Thyroid gland (tissue), 4 donors: ENCODE data around the gene FLII. TPM values are rescaled to one million over a fixed set of nuclear protein-coding genes. Genes with fewer than 3 reads are reported as not detected.

ENCODE experiments used
- DNase-seq, 2 donors: peaks; one replicate each; pipeline ENCODE4 v3.0.0-alpha.2; 2019
- H3K27ac ChIP-seq, 3 donors: fragments of 200-600 bp; sonication (generic); 1 replicate in 2 of 3; 2 replicates in 1 of 3; pipeline ENCODE4 v1.5.1; 2016 to 2019; ENCODE audit warnings: mild to moderate bottlenecking in 1 of 3, moderate library complexity in 1 of 3
- H3K27me3 ChIP-seq: fragments of 200-600 bp; sonication (generic); one replicate; pipeline ENCODE4 v1.5.1; 2019
- H3K36me3 ChIP-seq, 2 donors: fragments of 200-600 bp; sonication (generic); one replicate each; pipeline ENCODE4 v1.5.1; 2016 to 2019
- H3K4me1 ChIP-seq, 2 donors: fragments of 200-600 bp; sonication (generic); one replicate each; pipeline ENCODE4 v1.5.1; 2017 to 2019
- H3K4me3 ChIP-seq, 3 donors: fragments of 200-600 bp; sonication (generic); replicated peaks in 1 of 3; 1 replicate in 2 of 3; 2 replicates in 1 of 3; pipeline ENCODE4 v1.5.1; 2016; ENCODE audit warnings: mild to moderate bottlenecking in 1 of 3
- H3K9me3 ChIP-seq: fragments of 200-600 bp; sonication (generic); one replicate; pipeline ENCODE4 v1.5.1; 2017
- CTCF ChIP-seq, 6 experiments: fragments of 200-600 bp in 3 of 6; fragments of 450-650 bp in 3 of 6; sonication (generic) in 3 of 6; IDR thresholded peaks; one replicate each; pipeline ENCODE4 v1.5.1; 2016 to 2019; ENCODE audit warnings: antibody characterized with exemption in 6 of 6, mild to moderate bottlenecking in 2 of 6, inconsistent platforms in 1 of 6, moderate library complexity in 1 of 6
- POLR2A ChIP-seq, 2 donors: fragments of 450-650 bp; IDR thresholded peaks; one replicate each; pipeline ENCODE4 v1.6.1; 2017; ENCODE audit warnings: antibody characterized with exemption in 2 of 2, mild to moderate bottlenecking in 2 of 2, moderate library complexity in 1 of 2
- WGBS, 2 donors: methylation state at CpG; one replicate each; pipeline ENCODE4 v1.1.5; 2017; 5-methylcytosine and 5-hydroxymethylcytosine counted together
- intact Hi-C: fragments of 100-400 bp; cut with DNase I; formaldehyde crosslinking; loops from one replicate; pipeline ENCODE4 v1.15.1; 2023
- total RNA-seq, 4 donors: library from RNA; depleted of rRNA; stranded (reverse); fragments of >200 nt; gene quantifications; one replicate each; pipeline ENCODE4 v1.2.3, GENCODE V29; 2016

Gene FLII
- total RNA-seq, 4 donors from 2014 or later: 231 to 259 (median 241) TPM

DNA sequence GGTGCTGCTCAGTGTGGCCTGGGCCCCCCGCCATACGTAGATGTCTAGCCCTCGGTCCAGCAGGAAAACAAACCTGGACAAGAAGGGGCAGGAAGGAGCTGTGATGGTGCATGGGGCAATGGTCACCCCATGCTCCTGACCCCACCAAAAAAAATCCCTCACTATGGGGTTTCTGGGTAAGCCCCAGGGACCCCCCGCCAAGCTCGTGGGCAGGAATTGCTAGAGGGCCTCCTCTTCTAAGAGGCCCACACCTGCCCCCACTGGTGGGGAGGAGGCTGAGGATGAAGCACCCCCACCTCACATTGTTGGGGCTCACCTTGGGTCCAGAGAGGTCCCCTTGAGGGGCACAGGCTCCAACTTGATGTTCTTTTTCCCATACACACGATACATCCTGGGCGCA lies 9.7 kb downstream of the FLII start:
- DNase-seq: no peak
- no peak overlapping the region for H3K27ac ChIP-seq
- intact Hi-C loops: no loop called here
- 86 to 95% methylated on average over 7 of the region's 7 CpGs for WGBS, 2 donors
- no peaks in the 10 kb centered on the region for H3K9me3 ChIP-seq
- H3K27me3 ChIP-seq: no peaks in the 10 kb centered on the region
- H3K4me1 ChIP-seq: no peaks in the 10 kb centered on the region
- H3K4me3 ChIP-seq: no peak overlapping the region
- H3K36me3 ChIP-seq: peaks cover 79 to 80% of the 10 kb centered on the region in 2 donors
- TF ChIP-seq CTCF (IDR thresholded peaks at IDR 0.05) (no peak), POLR2A (IDR thresholded peaks at IDR 0.05) (no peak)

GRCh38 chr17:18248300-18248731 lies 10.2 kb downstream of the FLII start:
- Histone ChIP-seq H3K4me3 (no peak overlapping the region), H3K27me3 (no peaks in the 10 kb centered on the region), H3K4me1 (no peaks in the 10 kb centered on the region), H3K27ac (no peak overlapping the region), H3K9me3 (no peaks in the 10 kb centered on the region), H3K36me3 (peaks cover 76 to 78% of the 10 kb centered on the region in 2 donors)
- peak in 4 of 6 experiments; percentile 37 to 64 (median 62) for TF ChIP-seq CTCF (IDR thresholded peaks at IDR 0.05)
- no peak for TF ChIP-seq POLR2A (IDR thresholded peaks at IDR 0.05)
- WGBS, 2 donors: 53 to 61% methylated on average over 8 to 9 of the region's 9 CpGs
- intact Hi-C loops: no loop called here
- DNase-seq: peak; percentile 51 to 63

DNA sequence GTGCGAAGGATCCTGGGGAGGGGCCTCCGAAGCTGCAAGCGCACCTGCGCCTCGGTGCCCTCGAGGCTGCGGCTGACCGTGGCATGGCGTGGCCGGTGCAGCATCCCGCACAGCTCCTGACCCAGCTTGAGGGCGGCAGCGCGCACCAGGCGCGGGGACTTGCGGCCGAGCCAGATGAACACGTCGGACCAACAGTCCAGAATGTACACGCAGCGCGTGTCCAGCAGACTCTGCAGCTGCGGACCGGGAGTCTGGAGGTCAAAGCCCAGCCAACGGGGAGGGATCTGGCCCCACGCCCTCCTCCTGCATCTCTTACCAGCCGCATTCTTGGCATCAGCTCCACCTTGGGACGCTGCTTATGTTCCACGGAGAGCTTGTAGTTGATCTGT lies 10.9 kb downstream of the FLII start:
- peaks cover 69 to 71% of the 10 kb centered on the region in 2 donors for H3K36me3 ChIP-seq
- H3K27ac ChIP-seq: no peak overlapping the region
- DNase-seq: peak in 1 of 2 donors; percentile 15
- intact Hi-C loops: no loop called here
- no peak overlapping the region for H3K4me3 ChIP-seq
- no peak for TF ChIP-seq POLR2A (IDR thresholded peaks at IDR 0.05)
- no peak for TF ChIP-seq CTCF (IDR thresholded peaks at IDR 0.05)
- no peaks in the 10 kb centered on the region for H3K9me3 ChIP-seq
- H3K4me1 ChIP-seq: no peaks in the 10 kb centered on the region
- no peaks in the 10 kb centered on the region for H3K27me3 ChIP-seq
- WGBS, 2 donors: 89 to 91% methylated on average over 25 to 29 of the region's 30 CpGs

DNA sequence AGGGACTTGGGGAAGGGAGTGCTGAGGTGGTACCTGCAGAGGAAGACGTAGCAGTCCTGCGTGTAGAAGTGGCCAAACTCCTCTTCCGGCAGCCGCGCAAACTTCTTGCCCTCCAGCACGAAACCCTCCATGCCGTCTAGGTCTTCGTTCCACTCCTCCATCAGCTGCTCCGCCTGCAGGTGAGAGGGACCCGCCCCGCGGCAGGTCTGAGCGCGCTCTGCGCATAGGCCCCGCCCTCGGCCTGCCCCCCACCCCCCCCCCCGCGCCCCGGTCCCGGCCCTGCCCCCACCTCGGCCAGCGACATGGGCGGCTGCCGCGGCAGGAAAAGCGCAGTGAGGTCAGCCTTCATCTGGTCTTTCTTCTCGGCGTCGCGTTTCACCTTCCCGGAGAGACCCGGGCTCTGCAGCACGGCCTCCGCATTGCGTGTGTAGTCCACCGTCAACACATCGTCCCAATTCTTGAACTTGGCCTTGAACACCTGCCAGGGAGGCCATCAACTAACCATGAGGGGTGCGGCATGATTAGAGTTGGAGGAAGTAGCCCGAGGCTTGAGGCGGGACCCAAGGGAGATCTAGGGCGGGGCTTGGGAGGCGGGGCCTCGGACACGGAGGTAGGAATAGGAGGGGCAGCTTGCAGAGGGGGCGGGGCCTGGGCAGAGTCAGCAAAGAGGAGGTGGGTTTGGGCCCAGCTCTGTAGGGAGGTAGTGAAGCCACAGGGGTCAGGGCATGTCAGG lies 11.5 kb downstream of the FLII start:
- H3K4me1 ChIP-seq: no peaks in the 10 kb centered on the region
- TF ChIP-seq CTCF (IDR thresholded peaks at IDR 0.05): no peak
- no peak for TF ChIP-seq POLR2A (IDR thresholded peaks at IDR 0.05)
- H3K9me3 ChIP-seq: no peaks in the 10 kb centered on the region
- no peak overlapping the region for H3K4me3 ChIP-seq
- H3K27me3 ChIP-seq: no peaks in the 10 kb centered on the region
- 33 to 56% methylated on average over 14 to 37 of the region's 46 CpGs for WGBS, 2 donors
- intact Hi-C loops: no loop called here
- peak; percentile 66 to 83 for DNase-seq
- peaks cover 64 to 66% of the 10 kb centered on the region in 2 donors for H3K36me3 ChIP-seq
- no peak overlapping the region for H3K27ac ChIP-seq

DNA sequence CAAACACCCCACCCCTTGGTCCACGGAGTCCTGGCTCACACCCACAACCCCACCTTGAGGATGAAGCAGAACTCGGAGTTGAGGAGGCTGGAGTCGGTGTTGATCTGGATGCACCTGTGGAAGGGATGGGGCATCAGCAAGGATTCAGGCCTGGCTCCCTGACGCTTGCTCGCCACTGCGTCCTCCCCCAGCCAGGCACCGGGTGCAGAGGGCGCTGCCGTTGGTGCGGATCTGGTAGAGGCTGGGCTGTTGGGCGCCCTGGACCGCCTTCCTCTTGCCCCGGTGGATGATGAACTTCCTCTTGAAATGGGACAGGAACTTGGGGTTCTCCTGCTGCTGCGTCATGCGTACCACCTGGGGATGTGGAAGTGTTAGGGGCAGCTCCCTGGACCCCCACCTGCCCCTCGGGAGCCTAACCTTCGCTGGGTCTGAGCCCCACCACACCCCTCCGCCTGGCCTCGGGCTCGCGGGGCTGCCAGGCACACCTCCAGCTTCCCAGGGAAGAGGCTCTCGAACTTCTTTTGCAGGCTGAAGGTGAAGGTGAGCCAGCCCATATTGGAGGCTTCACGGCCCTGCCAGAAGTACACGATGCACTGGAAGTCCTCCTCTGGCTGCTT lies 12.3 kb downstream of the FLII start:
- H3K27ac ChIP-seq: no peak overlapping the region
- intact Hi-C loops: no loop called here
- no peaks in the 10 kb centered on the region for H3K4me1 ChIP-seq
- no peak overlapping the region for H3K4me3 ChIP-seq
- no peaks in the 10 kb centered on the region for H3K27me3 ChIP-seq
- DNase-seq: no peak
- TF ChIP-seq CTCF (IDR thresholded peaks at IDR 0.05): no peak
- no peak for TF ChIP-seq POLR2A (IDR thresholded peaks at IDR 0.05)
- WGBS, 2 donors: 78 to 91% methylated on average over 6 to 20 of the region's 24 CpGs
- no peaks in the 10 kb centered on the region for H3K9me3 ChIP-seq
- peaks cover 55 to 57% of the 10 kb centered on the region in 2 donors for H3K36me3 ChIP-seq
